GM21515 (cell line): ENCODE results near the gene CFAP300.
A peak's percentile ranks its signal among the peaks of the same experiment; 100 is the strongest.

Experiments used
- ATAC-seq: cut with Tn5 transposase; IDR thresholded peaks from one replicate; pipeline ENCODE4 v1.9.1; 2021; ENCODE audit not compliant: unreplicated experiment

CFAP300 gene

DNA sequence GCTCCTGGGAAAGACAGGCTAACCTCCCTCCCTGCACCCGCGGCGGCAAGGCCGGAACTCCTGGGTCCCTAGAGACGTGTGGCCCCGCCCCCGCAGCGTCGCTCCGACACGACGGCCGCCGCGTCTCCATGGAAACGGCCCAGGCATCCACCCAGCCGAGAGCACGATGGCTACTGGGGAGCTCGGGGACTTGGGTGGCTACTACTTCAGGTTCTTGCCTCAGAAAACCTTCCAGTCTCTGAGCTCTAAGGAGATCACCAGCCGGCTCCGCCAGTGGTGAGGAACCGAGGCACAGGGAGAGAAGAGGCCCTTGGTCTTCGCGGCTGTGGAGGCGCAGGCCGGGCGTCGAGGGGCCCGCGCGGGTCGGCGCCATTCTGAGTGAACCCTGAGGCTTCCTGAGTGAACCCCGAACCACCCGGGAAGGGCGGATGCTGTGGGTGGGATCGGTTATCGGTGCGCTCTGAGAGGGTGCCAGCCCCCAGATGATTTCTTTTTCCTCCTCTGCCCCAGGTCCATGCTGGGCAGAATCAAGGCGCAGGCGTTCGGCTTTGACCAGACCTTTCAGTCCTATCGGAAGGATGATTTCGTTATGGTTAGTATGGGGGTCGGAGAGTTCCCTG is at the start of gene CFAP300:
CFAP300 (plus strand) TSS at position 133 of the 620 bp plus-strand sequence; CDS start at position 167, 34 bp downstream.
- ATAC-seq: no peak

DNA sequence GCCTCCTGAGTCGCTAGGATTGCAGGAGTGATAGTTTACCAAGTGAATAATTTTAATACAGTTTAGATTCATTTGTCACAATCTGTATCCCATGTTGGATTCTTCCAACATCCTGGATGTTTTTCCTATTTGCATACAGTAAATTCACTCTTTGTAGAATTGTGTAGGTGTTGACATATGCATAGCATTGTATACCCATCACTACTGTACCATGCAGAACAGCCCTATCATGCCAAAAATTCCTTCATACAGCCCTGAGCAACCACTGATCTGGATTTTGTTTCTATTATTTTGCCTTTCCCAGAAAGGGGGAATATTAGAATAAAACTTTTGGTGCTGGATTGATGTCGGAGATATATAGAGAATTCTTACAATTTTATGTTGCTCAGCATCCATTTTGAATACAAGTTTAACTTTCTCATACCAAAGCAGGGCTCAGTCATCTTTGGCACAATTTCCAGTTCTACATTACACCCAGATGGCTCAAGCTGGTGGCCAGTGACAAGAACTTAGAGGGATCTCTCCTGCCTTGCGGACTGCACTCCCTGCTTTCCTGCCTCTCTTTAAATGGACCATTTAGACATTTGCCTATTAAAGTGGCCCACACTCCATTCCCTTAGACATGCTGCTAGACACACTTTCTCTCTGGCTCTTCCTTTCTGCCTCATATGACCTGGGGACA is 45.4 kb upstream of the CFAP300 start:
- ATAC-seq: no peak

DNA sequence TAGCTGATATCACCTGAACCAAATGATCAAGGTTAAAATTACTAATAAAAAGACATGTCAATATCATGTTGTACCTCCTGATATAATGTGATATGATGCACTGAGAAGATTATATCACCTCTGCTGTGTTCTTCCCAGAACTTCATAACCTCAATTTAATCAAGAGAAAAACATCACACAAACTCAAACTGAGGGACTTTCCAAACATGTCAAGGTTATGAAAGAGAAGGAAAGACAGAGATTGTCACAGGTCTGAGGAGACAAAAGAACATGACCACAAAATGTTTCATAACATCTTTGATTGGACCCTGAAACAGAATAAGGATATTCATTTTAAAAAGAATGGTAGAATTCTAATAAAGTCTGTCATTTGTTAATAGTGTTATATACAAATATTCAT is 43.0 kb upstream of the CFAP300 start:
- ATAC-seq: no peak

DNA sequence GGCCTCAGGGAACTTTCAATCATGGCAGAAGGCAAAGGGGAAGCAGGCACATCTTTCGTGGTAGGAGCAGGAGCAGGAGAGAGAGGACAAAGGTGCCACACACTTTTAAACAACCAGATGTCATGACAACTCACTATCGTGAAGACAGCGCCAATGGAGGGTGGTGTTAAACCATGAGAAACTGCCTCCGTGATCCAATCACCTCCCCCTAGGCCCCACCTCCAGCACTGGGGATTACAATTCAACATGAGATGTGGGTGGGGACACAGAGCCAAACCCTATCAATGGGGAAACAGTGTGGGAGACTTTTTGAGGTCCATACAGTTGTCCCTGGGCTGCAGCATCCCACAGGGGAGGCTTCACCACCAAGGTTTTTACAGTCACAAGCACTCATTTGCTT is 41.9 kb upstream of the CFAP300 start:
- no peak for ATAC-seq

DNA sequence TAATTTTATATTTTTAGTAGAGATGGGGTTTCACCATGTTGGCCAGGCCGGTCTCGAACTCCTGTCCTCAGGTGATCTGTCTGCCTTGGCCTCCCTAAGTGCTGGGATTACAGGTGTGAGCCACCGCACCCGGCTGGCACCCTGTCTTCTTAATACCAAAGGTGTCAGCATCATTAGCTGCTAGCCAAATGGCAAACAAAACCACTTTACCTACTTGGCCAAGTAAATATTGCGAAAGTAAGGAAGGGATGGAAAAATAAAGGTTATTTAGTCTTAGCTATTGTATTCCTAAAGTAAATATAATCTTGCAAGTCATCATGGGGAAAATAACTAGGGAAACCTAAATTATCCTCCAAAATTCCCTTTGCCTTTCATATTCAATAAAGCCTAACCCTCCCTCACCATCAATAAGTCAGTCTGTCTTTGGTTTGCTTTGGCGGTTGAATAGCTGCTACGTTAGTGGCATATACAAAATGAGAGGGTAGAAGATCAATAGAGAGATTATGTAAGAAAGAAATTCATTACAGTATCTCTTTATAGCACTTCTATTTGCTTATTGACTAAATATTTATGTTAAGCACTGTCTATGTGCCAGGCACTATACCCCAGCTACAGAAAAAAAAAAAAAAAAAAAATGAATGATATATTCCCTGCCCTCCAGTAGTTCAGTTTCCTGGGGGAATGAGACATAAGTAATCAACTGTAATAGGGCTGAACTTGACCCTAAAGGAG is 40.2 kb upstream of the CFAP300 start:
- no peak for ATAC-seq

DNA sequence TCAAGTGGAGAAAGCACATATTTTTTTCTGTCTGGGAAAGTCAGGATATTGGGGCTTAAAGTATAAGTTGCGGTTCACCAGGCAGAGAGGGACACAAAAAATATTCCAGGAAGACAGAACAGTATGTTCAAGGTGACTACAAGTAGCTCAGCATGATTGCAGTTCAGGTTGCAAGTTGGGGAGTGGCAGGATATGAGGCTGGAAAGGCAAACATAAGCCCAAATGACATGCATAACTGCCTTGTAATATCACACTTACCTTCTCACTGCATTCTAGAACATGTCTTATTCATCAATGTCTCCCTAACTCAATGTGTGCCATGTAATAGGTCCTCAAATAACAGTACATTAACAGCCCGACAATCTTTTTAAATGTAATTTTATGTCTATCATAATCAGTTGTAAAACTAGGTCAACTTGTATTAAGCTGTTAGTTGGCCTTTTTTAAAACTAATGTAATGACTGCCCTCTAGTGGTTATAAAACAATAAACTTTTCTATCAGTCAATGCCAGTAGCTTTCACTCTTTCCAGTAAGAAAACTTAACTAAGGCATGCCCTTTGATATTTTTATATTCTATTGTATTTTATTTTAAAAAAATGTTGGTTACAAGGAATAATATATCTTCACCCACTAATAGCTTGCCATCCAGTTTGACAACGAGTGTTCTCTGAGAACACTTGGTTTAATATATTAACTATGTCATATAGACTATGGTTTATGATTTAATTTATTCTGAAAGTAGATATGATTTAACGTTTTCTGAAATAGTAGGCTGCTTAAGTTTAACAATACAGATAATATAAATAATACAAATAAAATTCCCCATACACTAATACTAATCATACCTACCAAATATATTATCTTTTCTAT is 39.4 kb upstream of the CFAP300 start:
- peak; percentile 82 for ATAC-seq

DNA sequence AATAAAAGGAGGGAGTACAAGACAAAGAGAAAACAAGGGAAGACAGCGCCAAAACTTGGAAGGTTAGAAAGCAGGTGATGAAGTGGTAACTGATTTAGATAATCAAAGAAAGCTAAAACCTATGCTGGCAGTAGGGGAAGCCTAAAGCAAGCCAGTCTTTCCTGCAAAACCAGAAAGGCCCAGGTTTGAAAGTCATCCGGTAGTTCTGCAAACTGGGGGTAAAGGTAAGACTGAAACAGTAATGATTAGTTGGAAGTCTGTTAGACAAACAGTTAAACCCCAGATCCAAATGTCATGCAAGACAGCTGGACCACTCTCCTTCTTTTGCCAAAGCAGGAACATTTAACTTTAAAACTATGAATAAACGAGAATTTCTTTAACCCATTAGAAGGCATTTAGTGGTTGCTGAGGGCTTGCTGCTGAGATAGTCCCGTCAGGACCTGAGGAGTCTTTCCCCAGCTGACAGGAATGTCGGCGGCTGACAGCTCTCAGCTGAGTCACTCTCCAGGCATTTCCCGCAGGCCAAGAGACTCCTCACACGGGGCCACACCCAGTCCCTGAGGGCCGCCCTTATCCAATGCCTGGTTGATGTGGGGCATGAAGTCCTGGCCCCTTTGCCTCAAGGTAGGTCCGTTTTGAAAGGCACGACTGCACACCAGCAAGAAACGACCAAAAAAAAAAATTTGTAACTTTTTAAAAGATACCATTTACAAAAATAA is 36.3 kb upstream of the CFAP300 start:
- no peak for ATAC-seq

DNA sequence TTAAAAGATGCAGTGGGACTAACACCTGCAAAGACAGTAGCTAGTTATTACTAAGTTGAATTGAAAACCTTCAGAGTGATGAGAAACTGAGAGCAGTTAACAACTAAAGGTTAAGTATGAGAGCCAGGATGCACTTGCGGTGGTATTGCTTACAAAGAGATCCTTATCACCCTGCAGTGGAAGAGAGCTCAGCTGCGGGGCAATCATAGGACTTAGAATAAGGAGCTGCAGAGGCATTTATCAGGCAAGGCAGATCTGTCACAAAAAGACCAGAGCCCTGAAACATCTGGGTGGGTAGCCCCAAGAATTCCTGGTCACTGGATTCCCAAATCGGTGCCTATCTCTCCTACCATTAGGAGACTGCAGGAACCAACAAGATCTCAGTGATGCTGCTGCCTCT is 34.3 kb upstream of the CFAP300 start:
- ATAC-seq: no peak

DNA sequence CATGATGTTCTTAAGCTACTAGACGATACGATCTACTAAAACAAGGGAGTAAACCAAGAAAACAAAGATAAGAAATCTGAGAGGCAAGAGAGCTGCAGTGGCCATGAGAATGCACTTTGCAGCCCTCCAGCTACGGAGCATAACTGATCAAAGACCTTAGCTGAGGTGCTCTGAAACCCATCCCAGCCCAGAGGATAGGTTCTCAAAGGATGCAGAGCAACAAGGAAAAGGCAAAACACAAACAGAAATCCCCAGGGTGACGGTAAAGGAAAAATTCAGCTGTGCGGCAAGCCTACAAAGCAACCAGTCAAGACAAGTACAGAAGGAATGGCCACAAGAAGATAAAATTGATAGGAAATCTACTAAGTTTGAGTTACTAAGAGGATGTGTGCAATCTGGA is 32.5 kb upstream of the CFAP300 start:
- ATAC-seq: no peak

DNA sequence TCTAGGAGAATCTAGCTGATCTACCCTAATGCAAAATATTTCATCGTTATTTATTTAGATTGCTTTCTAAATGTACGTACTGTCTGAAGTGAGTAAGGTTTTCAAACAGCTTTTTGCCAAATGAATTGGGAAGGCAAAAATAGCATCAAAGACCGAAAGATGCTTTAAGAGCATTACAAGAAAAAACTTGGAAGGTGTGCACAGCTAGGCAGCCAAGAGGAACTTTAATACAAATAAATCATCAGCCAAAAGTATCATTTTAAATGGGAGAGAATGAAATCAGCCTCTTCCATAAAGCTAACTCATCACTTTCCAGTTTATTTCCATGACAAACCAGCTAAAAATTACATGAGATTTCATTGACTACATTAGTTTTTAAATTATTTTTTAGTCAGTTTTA is 30.2 kb upstream of the CFAP300 start:
- no peak for ATAC-seq

DNA sequence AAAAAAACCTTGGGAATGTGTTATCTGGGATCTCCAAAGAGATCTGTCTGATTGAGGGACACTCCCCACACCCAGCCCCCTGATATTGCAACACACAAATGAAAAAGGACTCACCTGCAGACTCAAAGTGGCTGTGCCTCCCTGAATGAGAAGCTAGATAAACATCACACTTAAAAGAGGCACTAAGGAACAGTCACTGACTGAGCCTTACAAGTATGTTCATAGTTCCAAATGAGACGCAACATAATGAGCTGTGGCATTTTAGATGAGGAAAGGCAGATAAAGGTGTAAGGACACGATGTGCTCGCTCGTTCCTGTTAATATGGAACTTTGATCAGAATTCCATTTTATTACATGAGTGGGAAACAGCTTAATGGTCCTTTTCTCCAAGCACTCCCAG is 21.0 kb upstream of the CFAP300 start:
- ATAC-seq: no peak

DNA sequence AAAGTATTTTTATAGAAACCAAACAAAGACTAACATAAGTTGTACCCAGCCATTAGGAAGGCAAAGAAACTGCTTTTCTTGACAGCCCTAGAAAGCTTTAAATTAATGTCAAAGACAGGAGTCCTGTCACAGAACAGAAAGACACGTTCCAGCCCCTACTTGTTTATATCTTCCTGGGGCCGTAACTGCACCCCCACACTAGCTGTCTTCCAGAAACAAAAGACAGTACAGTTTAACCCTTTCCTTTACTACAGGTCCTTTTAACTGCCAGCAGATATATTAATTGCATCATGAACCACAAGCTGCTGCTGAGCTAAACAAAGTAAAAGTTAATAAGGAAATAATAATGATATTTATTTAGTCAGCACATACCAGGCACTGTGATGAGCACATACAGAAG is 20.3 kb upstream of the CFAP300 start:
- ATAC-seq: no peak

DNA sequence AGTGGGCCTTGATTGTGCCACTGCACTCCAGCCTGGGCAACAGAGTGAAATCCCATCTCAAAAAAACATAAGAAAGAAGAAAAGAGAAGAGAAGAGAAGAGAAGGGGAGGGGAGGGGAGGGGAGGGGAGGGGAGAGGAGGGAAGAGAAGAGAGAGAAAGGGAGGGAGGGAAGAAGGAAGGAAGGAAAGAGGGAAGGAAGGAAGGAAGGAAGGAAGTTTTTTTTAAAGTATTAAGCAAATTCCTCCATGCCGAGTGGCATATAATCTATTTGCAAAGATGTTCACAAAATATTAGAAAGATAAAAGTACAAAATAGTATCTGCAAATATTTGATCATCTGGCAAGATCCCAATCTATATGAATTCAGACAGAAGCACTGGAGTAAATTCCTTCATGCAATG is 10.5 kb upstream of the CFAP300 start:
- no peak for ATAC-seq

DNA sequence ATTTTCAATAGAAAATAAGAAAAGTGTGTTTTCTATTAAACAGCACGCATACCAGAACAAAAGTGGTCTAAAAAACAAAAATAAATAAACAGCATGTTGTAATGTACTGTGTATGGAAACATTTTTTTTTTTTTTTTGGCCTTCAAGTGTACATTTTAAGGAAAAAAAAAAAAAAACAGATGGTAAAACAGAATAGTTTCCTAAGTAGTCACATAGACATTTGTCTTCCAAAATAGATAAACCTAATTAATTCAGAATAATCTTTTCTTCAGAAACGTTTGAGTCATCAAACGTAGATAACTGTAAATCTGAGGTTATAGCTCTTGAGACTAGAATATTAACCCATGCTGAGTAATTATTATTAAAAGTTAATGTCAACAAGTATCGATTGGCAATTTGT is 396 bp upstream of the CFAP300 start:
- ATAC-seq: no peak

DNA sequence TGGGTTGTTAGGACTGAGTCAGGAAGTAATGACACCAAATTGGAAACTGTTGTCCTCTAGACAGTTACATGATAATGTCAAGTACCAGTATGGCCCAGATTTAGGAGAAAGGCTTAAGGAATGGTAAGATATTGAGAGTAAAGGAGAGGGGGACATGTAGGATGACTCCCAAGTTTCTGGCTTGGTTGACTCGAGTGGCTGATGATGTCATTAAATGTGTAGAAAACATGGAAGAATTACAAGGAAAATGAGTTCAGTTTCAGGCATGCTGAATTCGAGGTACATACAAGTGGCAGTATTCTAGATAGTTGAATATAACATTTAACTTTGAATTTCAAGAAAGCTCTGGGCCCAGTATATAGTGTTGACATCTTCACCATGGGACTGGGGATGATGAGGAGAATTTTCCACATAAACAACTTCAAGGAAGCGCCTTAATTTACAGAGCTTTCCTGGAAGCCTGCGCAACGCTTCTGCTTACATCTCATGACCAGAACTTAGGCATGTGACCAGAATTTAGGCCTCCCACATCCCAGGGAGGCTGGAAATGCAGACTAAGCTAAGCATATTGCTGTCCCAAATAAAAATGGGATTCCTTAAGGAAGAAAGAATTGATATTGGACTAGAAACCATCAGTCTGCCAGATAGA is 3.8 kb downstream of the CFAP300 start:
- no peak for ATAC-seq

DNA sequence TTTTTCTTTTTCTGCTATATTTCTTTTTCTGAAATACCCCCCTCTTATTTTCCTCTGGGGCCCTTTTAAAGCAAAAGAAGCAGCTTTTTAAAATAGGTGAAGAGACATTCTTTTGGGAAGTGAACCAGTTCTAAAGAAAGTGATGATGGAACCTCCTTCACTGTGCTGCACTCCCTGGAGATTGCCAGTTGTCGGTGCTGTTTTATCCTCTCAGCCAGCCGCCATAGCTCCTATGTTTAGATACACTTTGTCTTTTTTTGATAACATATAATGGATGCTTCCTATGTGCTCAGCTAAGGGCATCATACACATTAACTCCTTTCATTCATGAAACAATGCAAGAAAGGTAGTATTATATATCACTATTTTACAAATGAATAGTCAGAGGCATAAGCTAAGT is 14.0 kb downstream of the CFAP300 start:
- no peak for ATAC-seq

DNA sequence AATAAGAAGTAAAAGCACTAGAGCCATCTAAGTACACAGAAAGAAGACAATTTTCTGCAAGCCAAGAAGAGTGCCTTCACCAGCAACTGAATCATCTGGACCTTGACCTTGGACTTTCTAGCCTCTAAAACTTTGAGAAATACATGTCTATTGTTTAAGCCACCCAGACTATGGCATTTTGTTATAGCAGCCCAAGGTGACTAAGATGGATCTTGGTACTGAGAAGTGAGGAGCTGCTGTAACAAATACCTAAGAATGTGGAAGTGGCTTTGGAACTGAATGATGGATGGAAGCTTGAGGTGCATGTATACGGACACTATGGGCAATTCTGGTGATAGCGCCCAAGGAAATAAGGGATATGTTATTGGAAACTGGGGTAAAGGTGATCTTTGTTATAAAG is 14.9 kb downstream of the CFAP300 start:
- ATAC-seq: no peak

DNA sequence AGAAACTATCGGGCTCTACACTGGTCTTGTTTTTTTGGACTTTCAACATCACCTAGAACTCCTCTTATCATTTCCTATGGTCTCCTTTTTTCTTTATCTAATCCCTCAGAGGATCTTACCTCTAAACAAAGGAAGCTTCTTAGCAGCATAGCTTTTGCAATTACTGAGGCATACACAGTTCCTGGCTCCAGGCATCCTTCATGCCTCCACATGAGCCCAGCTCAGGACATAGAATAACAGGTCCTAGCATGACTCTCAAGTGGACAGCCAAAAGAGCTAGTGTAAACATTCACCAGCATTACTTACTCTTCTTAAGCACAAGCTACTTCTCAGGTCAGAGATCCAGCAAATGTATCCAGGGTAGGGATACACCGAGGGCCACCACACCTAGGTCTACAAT is 17.1 kb downstream of the CFAP300 start:
- no peak for ATAC-seq

DNA sequence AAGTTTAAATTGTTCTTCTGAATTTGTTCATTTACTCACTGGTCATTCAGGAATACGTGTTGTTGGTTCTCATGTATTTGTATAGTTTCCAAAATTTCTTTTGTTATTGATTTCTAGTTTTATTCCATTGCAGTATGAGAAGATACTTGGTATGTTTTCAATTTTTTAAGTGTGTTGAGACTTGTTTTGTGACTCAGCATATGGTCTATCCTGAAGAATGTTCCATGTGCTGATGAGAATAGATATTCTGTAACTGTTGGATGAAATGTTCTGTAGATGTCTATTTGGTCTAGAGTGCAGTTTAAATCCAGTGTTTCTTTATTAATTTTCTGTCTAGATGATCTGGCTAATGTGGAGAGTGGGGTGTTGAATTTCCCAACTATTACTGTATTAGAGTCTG is 23.5 kb downstream of the CFAP300 start:
- no peak for ATAC-seq
